Gastrocnemius medialis (tissue), 4 donors: ENCODE measurements around the gene CCDC106.

Experiments
- CTCF ChIP-seq, 5 experiments: fragments of 450-650 bp in 3 of 5; fragments of 200-600 bp in 2 of 5; sonication (generic) in 2 of 5; IDR thresholded peaks in 4 of 5; conservative IDR thresholded peaks in 1 of 5; 1 replicate in 4 of 5; 2 replicates in 1 of 5; pipeline ENCODE4 v1.5.1; 2016 to 2019; ENCODE audit warnings: antibody characterized with exemption in 5 of 5, mild to moderate bottlenecking in 3 of 5, moderate library complexity in 3 of 5
- POLR2A ChIP-seq, 2 donors: fragments of 450-650 bp; IDR thresholded peaks; one replicate each; pipeline ENCODE4 v1.6.1; 2017; ENCODE audit warnings: antibody characterized with exemption in 2 of 2, mild to moderate bottlenecking in 2 of 2, moderate library complexity in 2 of 2

- TF ChIP-seq POLR2A (IDR thresholded peaks at IDR 0.05), result no peak
- no peak for TF ChIP-seq CTCF (IDR thresholded peaks at IDR 0.05 in 4 of 5, conservative IDR thresholded peaks at IDR 0.05 in 1 of 5)
Measured at GRCh38 chr19:55666343-55667005, 18.5 kb downstream of the CCDC106 start.
